C4-2B (cell line): ENCODE data around the gene FARSB.
"Not testable (repeated sequence)": the region's sequence is repeated elsewhere in the genome, so short reads cannot be mapped to it uniquely, and the experiment has no call there.

Experiments
- H3K27ac ChIP-seq: fragments of 450-650 bp; 2 replicates; pipeline ENCODE4 v1.5.1; 2017
- CTCF ChIP-seq: fragments of 450-650 bp; conservative IDR thresholded peaks from 2 replicates; pipeline ENCODE4 v1.5.1; 2017; ENCODE audit warnings: mild to moderate bottlenecking
- ZFX ChIP-seq: fragments of 450-650 bp; IDR thresholded peaks from 2 replicates; pipeline ENCODE4 v1.6.1; 2017

Gene FARSB

GRCh38 chr2:222655787-222656525, at the start of gene FARSB:
Gene FARSB (minus strand): TSS chr2:222656092. CDS start chr2:222656073, 19 bp downstream.
- H3K27ac ChIP-seq: peak within 1 kb of the TSS; percentile 89
- TF ChIP-seq ZFX: peak; percentile 84
- no peak for TF ChIP-seq CTCF

- TF ChIP-seq ZFX (no peak), CTCF (no peak)
- H3K27ac ChIP-seq: no peak overlapping the region
Measured at GRCh38 chr2:222703886-222704285, 48.0 kb upstream of the FARSB start.

- no peak for TF ChIP-seq CTCF
- no peak overlapping the region for H3K27ac ChIP-seq
Measured at GRCh38 chr2:222703091-222703490, 47.2 kb upstream of the FARSB start.

GRCh38 chr2:222701721-222702131, 45.8 kb upstream of the FARSB start:
- H3K27ac ChIP-seq: no peak overlapping the region
- TF ChIP-seq CTCF: no peak
- TF ChIP-seq ZFX: no peak

GRCh38 chr2:222701233-222701632, 45.3 kb upstream of the FARSB start:
- no peak overlapping the region for H3K27ac ChIP-seq
- TF ChIP-seq CTCF: no peak
- no peak for TF ChIP-seq ZFX

- TF ChIP-seq CTCF (no peak), ZFX (no peak)
Measured at GRCh38 chr2:222698276-222698675, 42.4 kb upstream of the FARSB start.

GRCh38 chr2:222693837-222694236, 37.9 kb upstream of the FARSB start:
- TF ChIP-seq CTCF (peak; percentile 64), ZFX (no peak)

More at GRCh38 chr2:222698276-222698675, 42.4 kb upstream of the FARSB start:
- no peak overlapping the region for H3K27ac ChIP-seq

GRCh38 chr2:222693413-222693812, 37.5 kb upstream of the FARSB start:
- H3K27ac ChIP-seq: not testable (repeated sequence)

More at GRCh38 chr2:222693837-222694236, 37.9 kb upstream of the FARSB start:
- H3K27ac ChIP-seq: no peak overlapping the region
